Stimulated activated CD4-positive, alpha-beta T cell treated with anti-CD3 and anti-CD28 coated beads, Interleukin-4, amount 100 ng/mL, for 1 hour (primary cell): ENCODE measurements around the gene CACNA1S.
A peak's percentile ranks its signal among the peaks of the same experiment; 100 is the strongest.

ENCODE experiments used
- DNase-seq: peaks from one replicate; pipeline ENCODE4 v3.0.0-alpha.2; 2020

The CACNA1S gene

DNA sequence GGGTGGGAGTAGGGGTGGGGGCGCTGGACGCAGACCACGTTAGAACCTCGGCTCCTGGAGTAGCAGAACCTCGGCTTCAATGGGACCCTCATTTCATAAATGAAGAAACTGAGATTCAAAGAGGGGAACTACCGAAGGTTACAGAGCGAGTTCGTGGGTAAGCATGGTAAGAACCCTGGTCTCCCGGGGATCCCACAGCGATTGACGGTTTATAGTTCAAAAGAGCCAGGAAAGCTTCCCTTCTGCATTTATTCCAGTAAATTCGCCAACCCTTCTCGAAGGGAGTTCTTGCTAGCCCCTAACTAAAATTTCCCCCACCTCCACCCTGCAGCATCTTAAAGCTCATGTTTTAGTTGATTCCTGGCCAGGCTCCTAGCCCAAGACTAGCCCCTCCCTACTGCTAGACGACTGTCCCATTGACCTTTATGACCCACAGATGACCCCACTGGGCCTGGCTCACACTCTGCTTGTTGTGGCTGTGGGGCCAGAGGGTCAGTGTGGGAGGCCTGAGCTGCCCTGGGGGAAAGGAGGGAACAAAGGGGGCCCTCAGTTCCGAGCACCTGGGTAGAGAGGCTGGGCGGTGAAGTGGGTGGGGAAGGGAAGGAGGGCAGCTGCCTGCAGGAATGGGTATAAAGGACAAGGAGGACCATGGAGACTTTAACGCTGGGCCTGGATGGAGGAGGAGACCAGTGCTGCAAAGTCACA is 88.2 kb downstream of the CACNA1S start:
- DNase-seq, result no peak

DNA sequence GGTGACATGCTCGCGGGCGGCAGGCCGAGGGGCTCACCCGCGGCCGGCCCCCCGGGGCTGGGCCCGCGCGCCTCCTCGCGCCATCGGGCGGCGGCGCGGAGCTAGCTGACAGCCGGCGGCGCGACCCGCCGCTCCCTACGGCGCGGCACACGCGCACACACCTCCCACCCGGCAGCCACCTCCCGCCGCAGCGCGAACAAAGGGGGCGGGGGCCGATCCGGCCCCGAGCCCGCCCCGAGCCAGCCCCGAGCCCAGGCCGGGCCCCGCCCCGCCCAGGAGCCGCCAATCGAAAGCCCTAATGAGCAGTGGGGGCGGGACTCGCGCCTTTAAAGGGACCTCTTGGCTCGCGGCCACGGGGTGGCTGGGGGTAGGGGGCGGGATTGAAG is 88.7 kb downstream of the CACNA1S start, which contains the start of gene KIF21B:
Gene KIF21B, minus strand, starts transcription at position 198 of the 386 bp plus-strand sequence. CDS start 331 bp downstream, outside the sequence.
- peak; percentile 93 for DNase-seq

DNA sequence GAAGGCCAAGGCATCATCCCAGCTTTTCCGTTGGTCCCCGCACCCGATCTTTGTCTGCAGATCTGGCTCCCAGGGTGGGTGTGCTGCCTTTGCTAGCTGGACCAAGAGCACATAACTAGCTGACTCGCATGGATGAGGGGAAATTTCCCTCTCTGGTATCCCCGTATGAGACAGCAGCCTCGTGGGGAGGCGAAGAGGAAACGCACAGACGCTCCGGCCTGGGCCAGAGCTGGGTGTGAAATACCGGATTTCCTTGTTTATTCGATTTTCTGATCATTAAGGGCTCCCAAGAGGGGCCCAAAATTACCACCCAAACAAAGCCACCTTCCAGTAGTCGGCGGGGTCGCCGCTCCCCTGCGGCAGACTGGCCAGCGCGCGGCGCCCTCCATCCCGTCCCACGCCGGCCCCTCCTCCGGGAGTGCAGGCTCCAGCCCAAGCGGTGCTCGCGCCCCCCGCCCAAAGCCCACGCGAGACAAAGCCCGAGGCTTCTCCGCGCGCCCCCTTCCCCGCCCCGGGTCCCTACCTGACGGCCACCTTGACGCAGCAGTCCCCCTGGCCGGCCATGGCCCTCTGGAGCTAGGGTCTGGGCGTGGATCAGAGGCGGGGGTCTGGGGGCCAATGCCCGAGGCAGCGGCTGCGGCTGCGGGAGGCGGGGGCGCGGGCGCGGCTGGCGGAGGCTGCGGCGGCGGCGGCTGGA is 89.3 kb downstream of the CACNA1S start:
- peak; percentile 39 for DNase-seq

DNA sequence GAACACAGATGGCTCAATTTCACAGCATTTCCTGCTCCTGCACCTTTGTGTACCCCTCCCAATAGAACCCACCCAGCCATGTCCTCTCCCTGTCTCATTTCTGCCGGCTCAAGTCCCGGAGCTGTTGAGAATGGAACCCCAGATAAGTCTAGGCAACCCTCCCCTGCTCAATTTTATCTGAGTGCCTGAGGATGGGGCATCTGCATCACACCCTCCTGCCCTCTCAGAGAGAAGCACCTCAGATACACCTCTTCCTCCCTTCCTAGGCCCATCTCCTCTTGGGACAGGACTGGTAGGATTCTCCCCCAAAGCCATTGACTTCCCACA is 89.8 kb downstream of the CACNA1S start:
- DNase-seq, result no peak

DNA sequence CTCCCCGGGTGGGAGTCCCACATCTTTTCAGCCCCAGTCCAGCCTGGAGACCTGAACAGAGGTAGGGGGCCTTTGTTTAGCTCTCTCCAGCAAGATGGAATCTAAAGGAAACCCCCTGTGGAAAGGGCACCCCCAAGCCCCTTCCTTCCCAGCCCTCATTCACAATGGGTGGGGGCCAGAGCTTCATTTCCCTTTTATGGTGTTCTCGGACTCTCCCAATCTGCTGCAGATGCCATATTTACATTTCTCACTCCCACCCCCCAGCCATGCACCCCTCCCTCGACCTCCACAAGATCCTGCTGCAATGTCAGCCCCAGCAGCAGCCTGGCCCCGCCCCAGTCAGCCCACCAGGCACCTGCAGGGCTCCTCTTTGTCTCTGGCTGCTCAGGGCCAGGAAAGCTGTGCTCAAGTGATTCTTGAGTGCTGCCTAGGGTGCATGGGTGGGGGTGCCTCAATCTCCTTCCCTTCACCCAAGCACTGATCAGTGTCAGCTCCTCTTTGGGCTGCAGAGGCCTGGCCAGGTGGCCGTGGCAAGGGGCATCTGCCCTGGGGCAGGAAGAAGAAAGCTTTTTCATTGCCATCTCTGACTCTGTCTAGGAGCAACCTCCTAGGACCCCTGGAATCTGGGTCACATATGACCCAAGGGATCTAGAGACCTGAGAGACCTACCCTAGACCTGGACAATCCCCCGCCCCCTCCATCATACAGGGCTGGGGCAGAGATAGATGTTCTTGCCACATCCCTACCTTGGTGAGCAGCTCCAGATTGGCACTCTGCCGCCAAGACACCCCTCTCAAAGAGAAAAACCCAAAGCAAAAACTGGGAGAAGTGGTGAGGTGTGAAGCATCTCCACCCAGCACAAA is 90.4 kb downstream of the CACNA1S start:
- no peak for DNase-seq

DNA sequence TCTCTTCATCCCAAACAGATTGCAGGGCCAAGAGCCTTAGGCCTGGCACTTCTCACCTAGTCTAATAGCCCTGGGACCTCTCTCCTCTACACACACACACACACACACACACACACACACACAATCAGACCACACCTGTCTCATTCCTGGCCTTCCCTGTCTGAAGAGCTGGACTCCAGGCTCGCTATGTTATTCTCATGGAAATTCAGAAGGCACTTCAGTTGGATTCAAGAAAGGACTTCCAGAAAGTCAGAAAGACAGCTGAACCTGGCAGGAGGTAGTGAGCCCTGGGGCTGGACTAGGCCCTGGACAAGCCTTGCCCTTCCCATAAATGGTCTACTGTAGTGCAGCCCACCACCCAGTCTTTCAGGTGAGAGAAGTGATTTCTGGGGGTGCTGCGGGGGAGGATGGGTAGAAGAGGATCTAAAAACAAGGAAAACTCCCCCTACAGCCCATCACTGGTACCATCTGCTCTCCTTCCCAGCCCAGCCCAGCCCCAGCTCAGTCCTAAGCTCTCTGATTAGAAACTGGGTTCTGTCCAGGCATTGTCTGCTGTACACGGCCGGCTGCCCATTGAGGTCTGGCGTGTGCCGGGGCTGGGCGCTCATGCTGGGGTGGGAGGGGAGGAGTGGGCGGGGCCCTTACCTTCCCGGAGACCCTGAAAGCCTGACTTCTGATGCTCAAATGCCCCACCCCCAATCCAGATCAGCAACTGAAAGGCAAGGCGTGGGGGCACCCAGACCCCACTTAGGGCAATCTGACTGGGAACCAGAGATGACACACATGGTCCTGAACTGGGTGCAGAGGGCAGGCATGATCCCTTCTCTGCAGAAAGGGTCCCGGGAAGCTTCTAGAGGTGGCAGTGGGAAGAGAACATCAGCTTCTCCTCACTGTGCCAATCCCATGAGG is 91.3 kb downstream of the CACNA1S start:
- DNase-seq, result peak; percentile 27

DNA sequence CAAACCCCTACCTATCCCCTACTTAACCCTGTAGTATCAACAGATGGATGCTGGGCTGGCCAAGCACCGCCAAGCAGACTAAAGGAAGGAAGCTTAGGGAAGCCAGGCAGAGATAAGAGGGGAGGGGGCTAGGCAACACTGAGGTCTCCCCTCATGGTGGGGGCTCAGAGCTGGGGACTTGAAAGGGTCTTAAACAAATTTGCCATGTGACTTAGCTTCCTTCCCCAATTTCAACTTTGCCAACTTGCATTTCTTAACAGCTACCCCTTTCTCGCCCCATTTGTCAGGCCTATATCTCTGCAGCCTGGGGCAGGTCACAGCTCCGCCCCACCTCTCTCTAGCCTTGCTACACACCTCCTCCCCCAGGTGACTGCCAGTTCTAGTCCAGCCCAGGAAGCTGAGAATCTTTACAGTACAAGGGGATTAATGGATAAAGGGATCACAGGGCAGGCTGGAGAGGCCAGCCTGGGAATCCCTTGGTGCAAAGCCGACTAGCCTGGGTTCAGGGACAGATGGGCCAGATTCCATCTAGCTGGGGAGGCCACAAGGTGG is 92.1 kb downstream of the CACNA1S start:
- DNase-seq, result no peak

DNA sequence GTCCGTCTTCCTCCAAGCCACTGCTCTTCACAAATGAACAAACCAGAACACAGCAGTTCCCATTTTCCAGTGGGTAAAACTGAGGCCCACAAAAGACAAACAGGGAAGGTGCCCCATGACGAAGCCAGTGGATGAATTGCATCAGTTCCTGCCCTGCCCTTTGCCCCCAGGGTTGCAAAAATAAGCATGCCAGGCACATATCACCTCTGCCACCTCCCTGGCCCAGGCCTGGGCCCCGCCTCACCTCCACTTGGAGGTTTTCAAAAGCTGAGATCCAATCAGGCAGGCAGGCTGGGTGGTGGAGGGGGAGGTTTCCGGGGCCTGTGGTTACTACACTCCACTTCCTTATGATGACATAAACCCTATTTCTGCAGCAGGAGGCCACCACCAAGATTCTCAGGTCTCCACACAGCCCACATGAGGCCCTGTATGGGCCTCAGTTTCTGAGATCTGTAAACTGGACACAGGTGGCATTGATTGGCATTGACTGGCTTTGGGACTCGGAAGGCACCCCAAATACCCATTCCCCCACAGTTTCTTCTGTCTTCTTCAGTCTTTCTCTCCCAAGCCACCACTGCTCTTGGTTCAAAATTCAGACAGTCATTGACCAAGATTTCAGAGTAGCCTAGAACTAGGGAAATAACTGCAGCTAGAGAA is 92.8 kb downstream of the CACNA1S start:
- DNase-seq, result peak; percentile 83

DNA sequence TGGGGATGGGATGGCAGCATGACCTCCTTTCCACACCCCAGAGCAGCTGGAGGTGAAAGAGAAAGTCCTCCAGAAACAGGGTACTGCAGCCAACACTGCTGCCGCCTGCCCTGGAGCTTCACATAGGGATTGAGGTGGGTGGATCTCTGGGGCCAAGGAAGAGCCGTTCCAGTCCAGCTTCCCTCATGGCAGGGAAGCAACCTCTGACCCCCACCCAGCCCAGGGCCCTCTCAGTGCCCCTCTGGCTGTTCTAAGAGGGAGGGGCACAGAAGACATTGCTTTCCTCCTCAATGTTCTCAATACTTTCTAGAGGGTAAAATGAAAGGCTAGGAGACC is 94.4 kb downstream of the CACNA1S start:
- no peak for DNase-seq

DNA sequence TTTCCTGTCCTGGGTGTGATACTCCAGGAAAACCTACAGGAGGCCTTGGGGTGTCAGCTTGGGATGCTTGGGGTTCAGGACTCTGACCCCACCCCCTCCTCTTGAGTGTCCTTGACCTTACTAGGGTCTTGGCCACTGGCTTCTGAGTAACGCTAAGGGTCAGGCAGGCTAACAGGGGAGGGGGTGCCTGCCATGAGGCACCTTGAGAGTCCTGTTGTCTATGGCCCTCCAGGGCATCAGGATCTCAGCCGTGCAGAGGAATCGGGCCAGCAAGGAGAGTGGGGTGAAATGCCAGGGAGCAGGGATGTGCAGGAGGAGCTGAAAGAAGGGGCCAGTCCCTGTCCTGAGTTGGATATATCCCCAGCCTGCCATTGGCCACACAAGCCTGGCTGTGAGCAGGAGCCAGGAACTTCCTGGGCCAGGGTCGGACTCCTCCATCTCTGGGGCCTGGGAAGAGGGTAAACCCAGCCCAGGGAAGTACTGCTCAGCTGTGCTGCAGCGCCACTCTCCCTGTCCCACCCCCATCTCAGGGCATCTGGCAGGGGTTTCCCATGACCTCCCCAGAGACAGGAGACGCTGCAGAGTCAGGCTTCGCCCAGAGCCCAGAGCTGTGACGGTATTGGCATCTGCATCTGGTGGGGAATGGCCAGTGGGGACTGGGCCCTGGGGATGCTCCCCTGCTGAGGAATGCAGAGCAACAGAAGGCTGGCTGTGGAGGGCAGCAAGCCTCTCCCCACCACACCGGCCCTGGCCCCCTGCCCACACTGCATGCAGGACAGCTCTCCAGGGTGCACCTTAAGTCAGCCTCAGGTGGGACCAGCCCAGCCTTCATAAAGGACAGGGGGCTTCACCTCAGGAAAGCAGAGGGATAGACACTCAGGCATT is 95.0 kb downstream of the CACNA1S start:
- no peak for DNase-seq

DNA sequence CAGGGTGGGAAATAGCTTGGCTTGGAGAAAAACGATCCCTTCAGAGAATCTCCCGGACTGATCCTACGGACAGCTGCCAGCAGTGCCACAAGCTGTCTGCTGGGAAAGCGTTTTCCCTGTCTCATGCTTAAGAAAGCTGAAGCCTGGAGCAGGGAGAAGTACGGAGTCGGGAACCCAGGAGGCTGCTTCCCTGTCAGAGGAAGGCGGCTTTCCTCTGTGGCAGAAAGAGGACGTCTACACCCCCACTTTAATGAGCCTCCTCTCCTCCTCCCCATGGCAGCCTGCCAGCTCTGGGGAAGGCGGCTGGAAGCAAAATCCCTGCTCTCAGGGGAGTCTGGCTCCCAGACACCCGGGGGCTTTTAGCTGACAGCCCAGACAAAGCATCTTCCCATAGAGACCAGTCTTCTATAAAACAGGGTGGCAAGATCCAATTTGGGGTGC is 96.0 kb downstream of the CACNA1S start:
- DNase-seq, result no peak

DNA sequence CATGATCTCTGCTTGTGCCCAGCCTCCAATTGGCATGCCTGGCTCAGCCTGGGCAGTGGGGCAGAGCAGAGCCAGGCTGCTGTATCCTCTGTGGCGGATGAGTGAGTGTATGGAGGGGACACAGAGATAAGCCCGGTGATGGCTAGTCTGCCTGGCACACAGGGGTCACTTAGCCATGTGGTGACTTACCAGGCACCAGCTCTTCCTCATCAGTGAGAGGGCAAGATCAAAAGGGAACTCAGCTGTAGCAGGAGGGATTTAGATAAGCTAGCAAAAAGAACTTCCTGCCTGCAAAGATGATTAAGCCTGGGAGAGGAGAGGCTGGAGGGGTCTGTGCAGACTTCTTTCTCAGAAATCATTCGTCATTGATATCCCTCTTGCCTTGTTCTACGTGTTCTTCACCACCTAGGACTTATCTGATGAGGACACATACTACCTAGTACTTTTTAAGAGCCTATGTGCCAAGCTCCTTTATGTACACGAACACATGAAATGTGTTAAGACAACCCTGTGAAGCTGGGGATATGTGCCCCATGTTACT is 96.6 kb downstream of the CACNA1S start:
- DNase-seq, result no peak

DNA sequence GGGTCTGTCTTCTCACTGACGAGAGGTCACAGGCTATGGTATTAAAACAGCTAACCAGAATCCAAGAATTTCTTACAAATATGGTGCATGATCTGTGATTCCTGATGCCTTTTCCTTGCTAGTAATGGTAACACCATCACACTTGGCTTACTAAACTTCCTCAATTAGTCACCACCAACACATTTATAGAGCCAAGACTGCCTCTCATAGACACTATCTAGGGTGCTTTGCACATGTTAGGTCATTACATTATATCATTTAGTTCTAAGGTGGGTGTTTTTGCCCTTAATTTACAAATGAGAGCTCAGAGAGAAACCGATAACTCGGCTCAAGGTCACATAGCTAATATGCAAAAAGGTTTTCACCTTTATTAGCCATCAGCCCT is 97.4 kb downstream of the CACNA1S start:
- DNase-seq, result no peak

DNA sequence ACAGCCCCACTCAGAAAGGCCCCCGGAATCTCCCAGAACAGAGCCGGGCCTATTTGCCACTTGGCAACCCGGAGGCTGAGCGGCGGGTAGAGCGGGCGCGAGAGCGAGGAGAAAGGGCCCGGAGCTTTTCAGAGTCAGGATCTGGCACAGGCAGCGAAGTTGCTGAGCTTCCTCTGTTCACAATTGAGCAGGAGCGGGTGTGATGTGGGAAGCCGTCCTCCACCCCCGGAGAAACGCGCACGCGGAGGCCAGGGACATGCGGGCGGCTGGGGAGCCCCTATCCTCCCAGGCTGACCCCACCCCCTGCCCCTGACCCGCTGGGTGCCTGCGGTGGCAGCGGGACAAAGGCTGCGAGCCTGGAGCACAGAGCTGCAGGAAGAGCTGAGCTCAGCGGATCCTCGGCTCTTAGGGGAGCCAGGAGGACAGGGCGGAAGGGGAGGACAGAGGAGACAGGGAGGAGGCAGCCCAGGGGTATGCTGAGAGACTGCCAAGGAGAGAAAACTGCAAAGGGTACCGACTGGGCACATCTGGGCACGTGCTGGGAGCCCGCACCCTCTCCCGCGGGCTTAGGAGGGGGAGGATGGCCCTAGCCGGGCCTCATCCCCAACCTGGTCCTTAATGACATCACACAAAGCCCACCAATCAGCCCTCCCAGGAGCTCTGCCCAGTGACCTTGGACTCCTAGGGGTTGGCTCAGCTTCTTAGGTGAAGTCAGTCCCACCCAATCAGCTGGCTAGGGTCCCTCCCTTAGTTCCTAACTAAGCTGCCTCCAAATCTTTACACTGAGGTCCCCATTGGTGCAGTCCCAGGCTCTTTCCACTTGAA is 98.0 kb downstream of the CACNA1S start:
- no peak for DNase-seq

DNA sequence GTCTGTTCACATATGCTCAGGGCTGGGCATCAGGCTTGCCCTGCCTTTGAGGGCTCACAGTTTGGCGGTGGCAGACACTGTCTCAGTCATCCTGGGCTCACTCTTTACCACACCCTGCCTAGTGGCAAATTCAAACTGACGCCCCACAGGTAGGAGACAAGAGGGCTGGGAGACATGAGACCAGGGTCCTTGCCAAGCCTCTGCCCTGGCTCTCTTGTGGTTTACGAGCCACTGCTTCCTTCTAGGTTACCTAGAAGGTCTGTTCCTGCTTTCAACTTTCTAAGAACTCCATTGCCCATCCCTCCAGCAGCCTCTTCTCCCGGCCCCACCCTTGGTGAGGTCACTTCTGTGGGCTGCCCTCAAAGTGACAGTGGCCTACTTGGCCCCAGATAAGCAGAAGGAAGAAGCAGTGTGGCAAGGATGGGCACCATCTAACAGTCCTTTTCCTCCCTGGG is 99.2 kb downstream of the CACNA1S start:
- DNase-seq, result no peak

DNA sequence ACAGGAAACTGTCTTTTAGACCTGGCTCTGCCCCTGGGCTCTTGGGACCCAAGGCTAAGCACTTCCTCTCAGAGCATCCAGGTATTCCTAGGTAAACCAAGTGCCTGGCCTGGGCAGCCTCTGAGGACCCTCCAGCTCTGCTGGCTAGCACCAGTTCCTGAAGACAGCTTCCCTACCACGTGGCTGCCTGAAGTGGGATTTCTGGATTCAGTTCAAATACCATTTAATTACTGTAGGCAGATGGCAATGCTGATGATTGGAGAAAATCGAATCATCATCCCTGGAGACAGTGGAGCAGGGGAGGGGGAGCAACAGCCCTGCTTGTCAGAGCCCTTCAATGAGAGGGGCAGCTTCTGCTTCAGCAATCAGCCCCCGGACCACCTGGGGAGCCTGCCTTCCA is 100.6 kb downstream of the CACNA1S start:
- no peak for DNase-seq

DNA sequence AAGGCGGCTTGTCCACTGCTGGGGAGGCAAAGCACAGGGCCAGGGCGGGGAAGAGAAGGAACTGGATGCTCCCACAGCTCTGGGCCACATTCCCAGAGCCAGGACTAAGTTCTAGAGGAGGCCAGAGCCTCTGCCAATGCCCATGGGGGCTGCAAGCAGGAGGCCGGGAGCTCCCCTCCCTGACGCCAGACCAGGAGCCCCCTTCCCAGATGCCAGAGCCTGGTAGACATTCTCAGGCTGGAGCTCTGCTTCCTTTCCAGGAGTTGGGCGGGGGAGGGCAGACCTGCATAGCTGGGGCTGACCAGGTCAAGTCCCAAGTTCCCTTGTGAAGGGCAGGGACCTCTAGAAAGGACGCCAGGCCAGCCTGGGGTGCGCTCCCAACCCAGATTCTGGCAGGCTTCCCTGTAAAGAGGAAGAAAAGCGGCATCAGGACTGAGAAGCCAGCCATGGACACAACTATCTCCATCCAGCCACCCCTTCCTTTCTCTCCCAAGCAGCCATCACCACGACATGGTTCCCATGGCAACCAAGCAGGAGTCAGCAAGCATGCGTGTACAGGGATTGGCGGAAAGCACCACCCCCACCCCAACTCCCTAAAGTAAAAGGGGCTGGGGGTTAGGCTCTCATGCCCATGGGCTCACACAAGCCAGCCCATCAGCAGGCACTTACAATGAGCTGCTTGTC is 102.1 kb downstream of the CACNA1S start:
- no peak for DNase-seq

DNA sequence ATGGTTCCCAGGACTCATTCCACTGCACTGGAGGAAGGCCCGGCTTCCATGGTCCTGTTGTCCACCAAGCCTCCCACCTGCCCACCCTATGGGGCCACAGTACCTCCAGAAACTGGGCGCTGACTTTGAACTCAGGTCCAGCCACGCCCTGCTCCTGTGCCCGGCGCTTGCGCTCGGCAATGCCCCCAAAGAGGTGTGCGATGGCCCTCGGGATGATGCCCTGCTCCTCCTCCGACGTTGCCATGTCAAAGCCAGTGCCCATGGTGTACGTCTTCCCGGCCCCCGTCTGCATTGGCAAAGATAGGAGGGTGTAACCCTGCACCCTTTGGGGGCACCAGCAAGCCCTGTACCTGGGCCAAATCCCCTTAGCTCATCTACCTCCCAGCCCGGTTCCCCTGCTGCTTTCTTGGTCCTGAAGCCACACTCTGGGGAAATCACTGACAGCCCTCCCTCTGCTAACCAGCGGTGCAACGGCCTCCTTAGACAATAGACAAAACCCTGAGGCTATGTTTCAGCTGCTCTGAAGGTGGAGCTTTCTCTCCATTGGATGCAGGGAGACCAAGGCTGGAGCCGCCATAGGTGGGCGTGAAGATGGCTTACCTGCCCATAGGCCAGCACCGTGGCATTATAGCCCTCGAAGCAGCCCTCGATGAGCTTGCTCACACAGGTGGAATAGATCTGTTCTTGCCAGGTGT is 103.4 kb downstream of the CACNA1S start:
- no peak for DNase-seq
